Hepatocyte (in vitro differentiated cells): Measurements from ENCODE around the gene GPR25.

Experiments used
- CTCF ChIP-seq: fragments of 200-600 bp; sonication (generic); IDR thresholded peaks from 2 replicates; pipeline ENCODE4 v1.5.1; 2016; ENCODE audit warnings: antibody characterized with exemption, mild to moderate bottlenecking; ENCODE audit not compliant: poor library complexity
- EZH2 ChIP-seq: fragments of 200-600 bp; sonication (generic); IDR thresholded peaks from 2 replicates; pipeline ENCODE4 v1.6.1; 2016; ENCODE audit warnings: antibody characterized with exemption, mild to moderate bottlenecking, borderline replicate concordance
- EZH2phosphoT487 ChIP-seq: fragments of 200-600 bp; sonication (generic); IDR thresholded peaks from one replicate; pipeline ENCODE4 v1.6.1; 2018; ENCODE audit warnings: antibody characterized with exemption, mild to moderate bottlenecking, low read depth, moderate library complexity; ENCODE audit not compliant: unreplicated experiment, severe bottlenecking

- TF ChIP-seq CTCF, result no peak
- TF ChIP-seq EZH2, result no peak
- TF ChIP-seq EZH2phosphoT487, result no peak
These were observed 15.0 kb upstream of the GPR25 start for GRCh38 chr1:200857804-200858203.
